TTC549 (cell line): ENCODE measurements around the gene ATP2A3.

Experiments
- FAIRE-seq: peaks from 2 replicates; lab custom pipeline; 2012; peaks lifted over from hg19 to GRCh38; lab: Jason Lieb, UNC

Gene ATP2A3

DNA sequence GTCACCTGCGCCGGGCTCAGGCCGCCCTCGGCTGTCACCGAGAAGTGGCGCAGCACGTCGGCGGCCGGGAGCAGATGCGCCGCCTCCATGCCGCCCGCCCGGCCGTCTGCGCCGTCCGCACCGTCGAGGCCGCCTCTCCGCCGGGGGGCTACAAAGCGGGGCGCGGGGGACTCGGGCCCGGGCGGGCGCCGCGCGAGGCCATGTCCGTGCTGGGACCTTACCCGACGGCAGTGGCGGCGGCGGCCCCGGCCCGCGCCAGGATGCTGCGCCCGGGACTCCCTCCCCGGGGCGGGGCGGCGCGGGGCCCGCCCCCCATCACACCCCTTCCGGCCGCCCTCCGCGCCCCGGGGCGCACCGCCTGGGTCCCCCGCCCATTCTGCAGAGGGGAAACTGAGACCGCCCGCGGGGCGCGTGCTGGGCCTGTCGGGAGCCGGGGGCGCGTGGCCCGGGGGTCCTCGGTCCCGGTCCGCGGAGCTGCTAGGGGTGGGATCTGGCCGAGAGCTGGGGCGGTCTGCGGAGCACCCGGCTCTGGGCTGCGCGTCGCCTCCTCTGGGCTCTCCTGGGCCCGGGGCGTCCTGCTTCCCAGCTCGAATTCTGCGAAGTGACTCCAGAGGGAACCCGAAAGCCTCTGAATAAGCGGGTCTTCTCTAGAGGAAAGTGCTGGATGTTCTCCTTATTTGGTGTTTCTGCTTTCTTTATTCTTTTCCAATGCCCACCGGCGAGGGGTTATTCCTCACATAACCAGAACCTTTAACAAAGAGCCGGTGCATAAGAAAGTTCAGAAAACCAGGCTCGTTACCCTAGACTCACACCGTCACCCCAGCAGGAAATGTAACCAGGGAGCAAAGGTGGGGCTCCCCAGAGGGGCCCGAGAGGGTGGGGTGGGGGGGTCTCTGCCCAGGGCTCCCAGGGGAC lies at the start of gene ATP2A3:
TSS of gene ATP2A3 (minus strand) at position 235 of the 915 bp plus-strand sequence. CDS start at position 89, 146 bp downstream.
- no peak for FAIRE-seq

- FAIRE-seq = no peak
Measured at GRCh38 chr17:4010754-4011153, 46.5 kb upstream of the ATP2A3 start.

GRCh38 chr17:4009186-4009785 lies 45.0 kb upstream of the ATP2A3 start:
- no peak for FAIRE-seq

DNA sequence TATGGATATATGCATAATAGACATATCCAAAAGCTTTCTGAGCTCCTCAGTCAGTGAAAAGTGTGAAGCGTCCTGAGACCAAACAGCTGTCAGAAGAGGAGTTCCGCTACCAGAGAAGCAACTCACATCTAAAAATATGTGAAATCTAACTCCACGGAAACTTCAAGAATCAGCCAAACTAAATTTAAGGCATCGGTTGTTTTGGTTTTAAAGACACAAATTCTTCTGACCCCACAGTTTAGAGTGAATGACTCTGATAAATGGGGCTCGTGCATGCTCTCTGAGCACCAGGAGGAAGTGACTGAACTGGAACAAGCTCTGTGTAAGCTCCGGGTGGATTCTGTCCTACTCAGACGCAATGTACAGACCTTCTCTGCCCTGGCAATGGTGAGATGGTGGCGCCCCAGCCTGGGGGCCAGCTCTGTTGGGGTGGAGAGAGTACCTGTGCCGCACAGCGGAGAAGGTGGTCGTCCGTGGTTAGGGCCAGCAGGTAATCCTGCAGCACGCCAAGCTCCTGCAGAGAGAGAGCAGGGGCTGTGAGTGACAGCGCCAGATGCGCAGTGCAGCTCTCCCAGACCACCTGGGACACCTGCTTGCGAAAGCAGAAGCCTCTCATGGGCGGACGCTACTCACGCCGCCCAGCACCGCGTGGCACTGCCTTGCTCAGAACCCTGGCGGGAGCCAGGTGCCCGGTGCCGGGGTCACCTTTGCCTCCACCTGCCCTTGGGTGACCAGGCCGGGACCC lies 44.4 kb upstream of the ATP2A3 start:
- FAIRE-seq = no peak

- no peak for FAIRE-seq
Measured at GRCh38 chr17:4008082-4008435, 43.8 kb upstream of the ATP2A3 start.

- FAIRE-seq = no peak
Measured at GRCh38 chr17:4007346-4008081, 43.3 kb upstream of the ATP2A3 start.

GRCh38 chr17:4006745-4007211 lies 42.5 kb upstream of the ATP2A3 start:
- no peak for FAIRE-seq

DNA sequence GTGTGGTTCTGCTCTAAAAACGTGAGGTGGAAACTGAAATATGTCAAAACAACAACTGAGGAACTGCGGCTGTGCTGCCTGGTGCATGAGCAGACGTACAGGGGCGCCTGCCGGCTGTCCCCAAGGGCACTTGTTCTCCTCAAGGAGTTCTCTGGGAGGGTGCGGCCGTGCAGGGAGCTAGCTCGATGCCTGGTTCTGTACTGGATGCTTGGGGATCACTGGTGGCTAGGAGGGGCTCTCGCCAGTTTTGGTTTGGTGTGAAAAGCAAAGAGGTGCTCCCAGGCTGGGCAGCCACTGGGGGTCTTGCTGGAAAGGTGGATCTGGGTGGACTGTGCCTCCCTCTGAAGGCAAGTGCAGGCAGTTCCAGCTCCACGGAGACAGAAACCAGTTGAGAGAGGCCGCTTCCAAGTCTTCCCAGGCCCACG lies 41.9 kb upstream of the ATP2A3 start:
- no peak for FAIRE-seq

DNA sequence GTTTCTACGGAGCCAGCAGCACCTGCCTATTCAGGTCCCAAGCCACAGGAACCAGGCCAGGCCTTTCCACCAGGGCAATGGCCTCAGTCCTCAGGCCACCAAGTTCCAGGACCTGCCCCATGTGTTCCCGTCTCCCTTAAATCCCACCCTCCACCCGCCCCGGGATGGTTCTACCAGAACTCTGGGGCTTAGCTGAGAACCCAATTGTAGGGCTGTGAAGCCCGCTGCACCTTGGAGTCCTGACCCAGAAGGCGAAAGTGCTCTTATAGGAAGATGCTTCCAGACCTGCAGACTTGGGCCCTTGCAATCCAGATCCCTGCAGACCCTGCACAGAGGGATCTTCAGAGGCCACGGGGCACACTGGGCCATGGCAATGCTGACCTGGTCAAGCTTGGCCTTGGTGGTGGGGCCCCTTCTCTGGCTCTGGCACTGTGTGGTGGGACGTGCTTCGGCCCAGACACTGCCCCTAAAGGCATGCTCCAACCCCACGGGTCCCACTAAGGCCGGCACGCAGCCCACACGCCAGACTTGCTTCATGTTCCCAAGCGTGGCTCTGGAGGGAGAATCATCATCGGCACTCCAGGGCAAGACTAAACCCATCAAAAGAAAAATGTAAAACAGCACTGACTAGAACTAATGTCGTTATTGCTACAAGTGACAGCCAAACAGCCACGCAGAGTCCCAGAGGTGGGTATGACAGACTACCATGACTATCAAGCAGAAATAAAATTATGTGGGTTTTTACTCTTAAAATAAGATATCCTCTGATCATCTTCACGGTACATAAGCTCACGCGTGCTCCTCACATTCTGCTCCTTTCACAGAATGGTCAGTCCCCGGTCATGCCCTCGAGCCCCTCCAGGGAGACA lies 41.3 kb upstream of the ATP2A3 start:
- no peak for FAIRE-seq

DNA sequence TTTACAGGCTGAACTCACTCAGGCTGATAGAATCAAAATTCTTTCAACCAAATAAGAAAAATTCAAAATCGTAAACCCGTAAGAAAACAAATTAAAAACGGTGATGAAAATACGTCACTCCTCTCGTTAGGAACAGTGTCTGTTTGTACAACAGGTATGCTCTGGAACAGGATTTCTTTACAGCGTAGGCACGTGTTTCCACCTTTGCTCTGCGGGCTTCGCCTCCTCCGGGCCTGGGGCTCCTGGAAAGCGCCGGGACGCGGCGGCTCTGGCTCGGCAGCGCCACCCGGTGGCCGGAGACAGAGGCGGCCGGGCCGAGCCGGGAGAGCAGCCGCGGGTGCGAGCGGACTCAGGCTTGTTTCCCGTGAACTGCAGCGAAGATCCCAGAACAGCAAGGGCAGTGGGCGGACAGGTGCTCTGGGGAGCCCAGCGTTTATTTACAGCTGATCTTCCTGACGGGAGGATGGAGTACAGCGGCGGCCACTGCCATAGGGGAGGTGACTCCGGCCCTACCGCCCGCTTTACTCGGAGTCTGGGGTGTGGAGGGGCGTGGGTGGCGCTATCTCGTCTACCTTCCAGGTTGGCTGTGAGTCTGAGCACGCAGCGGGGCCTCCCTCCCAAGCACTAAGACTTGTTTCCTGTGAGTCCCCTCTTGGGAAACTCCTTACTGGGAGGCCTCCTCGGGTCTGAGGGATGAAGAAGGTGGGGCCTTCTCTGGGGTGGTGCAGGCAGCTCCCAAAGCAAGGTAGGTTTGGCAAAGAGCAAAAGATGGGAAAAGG lies 40.5 kb upstream of the ATP2A3 start:
- FAIRE-seq = no peak

DNA sequence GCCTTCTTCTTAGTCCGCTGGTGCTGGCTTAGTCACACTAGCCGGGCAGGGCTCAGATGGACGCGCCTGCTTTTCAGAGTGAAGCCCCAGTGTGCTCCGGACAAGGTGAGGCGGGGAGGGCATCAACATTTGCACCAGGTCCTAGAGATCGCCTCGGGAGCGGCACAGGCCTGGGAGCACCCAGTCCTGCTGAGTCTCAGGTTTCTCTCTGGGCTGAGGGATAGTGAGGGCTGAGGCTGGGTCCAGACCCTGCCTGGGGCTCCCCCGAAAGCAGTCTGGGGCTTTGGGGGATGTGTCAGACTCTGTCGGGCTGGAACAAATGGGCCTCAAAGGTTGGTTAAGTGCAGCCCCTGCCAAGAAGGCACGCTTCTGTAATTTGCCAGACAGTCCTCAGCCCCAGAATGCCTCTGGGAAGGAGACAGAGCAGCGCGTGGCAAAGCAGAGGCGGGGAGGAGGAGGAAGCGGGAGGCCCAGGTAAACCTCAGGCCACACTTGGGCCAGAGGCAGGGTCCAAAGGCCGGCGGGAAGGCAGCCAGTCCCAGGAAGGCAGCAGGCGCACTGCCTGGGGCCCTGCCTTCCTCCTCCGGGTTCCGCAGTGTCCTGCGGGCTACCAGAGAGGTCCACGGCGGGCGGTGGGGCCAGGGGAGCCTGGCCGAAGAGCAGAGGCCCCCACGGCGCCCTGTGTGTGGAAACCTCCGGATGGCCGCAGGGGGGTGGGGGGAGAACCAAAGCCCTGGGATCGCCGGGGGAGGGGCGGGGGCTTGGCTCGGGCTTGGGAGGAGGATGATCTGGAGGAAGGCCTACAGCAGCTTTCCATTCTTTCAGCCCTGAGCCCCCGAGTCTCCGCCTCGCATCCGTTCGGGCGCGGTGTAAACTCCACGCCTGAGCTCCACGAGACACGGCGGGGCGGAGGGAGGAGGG lies 39.5 kb upstream of the ATP2A3 start:
- no peak for FAIRE-seq

DNA sequence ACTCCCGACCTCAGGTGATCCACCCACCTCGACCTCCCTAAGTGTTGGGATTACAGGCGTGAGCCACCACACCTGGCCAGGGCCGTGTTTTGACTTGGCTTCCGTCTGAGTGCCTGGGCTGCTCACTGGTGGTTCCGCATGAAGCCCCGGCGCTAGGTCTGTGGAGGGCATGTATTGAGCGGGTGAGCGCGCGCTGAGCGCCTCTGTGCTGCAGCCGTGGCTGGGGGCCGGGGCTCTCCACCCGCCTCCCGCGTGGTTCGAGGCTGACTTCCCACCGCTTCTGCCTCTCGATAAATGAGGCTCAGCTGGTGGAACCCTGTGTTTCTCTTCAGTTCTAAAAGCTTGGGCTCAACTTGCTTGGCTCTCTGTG lies 38.9 kb upstream of the ATP2A3 start:
- no peak for FAIRE-seq

GRCh38 chr17:4001048-4001590 lies 36.9 kb upstream of the ATP2A3 start:
- FAIRE-seq = no peak

GRCh38 chr17:3998436-3998835 lies 34.2 kb upstream of the ATP2A3 start:
- no peak for FAIRE-seq

DNA sequence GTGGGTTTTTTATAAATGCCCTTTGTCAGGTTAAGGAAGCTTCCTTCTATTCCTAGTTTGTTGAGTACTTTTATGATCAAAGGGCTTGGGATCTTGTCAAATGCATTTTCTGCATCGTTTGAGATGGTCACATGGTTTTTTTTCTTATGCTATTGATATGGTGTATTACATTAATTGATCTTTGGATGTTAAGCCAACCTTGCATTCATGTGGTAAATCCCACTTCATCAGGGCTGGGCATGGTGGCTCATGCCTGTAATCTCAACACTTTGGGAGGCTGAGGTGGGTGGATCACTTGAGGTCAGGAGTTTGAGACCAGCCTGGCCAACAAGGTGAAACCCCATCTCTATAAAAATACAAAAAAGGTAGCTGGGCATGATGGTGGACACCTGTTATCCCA lies 30.8 kb upstream of the ATP2A3 start:
- FAIRE-seq = no peak

DNA sequence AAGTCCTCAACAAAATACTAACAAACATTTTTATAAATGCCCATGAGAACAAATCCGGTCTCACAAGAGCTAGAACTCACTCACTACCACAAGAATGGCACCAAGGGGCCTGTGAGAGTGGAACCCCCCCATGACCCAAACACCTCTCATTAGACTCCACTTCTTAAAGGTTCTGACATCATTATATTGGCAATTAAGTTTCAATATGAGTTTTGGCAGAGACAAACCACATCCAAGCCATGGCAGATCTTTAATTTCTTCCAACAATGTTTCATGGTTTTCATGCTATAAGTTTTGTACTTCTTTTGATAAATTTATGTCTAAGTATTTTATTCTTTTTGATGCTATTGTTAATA lies 30.0 kb upstream of the ATP2A3 start:
- no peak for FAIRE-seq

DNA sequence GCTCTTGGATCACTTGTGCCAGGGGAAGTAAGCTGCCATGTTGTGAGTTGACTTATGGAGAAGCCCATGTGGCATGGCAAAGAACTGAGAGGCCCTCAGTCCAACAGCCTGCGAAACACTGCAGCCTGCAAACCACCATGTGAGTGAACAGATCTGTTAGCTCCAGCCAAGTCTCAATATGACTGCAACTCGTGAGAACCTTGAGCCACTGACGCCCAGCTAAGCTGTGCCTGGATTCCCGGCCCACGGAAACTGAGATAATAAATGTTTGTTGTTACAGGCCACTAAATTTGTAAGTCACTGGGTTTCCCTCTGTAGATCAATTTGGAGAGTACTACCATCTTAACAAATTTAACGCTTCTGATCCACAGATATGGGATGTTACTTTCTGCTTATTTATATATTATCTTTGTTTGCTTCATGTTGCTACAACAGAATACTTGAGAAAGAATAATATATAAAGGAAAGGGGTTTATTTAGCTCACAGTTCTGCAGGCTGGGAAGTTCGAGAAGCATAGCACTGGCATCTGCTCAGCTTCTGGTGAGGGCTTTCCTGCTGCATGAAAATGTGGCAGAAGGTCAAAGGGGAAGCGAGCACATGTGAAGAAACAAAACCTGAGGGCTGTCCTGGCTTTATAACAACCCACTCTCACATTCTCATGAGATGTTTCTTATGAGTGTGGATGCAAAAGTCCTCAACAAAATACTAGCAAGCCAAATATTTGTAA lies 29.4 kb upstream of the ATP2A3 start:
- FAIRE-seq = no peak

GRCh38 chr17:3992370-3992769 lies 28.1 kb upstream of the ATP2A3 start:
- FAIRE-seq = no peak
